Mesendoderm (in vitro differentiated cells): Measurements from ENCODE around the gene NRXN3.
"Not testable (repeated sequence)": the region's sequence is repeated elsewhere in the genome, so short reads cannot be mapped to it uniquely, and the experiment has no call there.

Source experiments
- DNase-seq: peaks from one replicate; pipeline ENCODE4 v3.0.0; 2013
- H2AK5ac ChIP-seq: 2 replicates; pipeline ENCODE4 v1.6.1; 2013; ENCODE audit warnings: low read length, inconsistent platforms
- H2BK120ac ChIP-seq: 2 replicates; pipeline ENCODE4 v1.6.1; 2013; ENCODE audit warnings: low read depth, mild to moderate bottlenecking, low read length, moderate library complexity, mixed read lengths
- H2BK15ac ChIP-seq: replicated peaks from 2 replicates; pipeline ENCODE4 v1.6.1; 2013; ENCODE audit warnings: low read depth, mild to moderate bottlenecking, moderate library complexity
- H2BK5ac ChIP-seq: 2 replicates; pipeline ENCODE4 v1.6.1; 2013; ENCODE audit warnings: low read length, inconsistent platforms
- H3K18ac ChIP-seq: 2 replicates; pipeline ENCODE4 v1.6.1; 2013; ENCODE audit warnings: mild to moderate bottlenecking, low read length, mixed read lengths
- H3K23ac ChIP-seq: one replicate; pipeline ENCODE4 v1.6.1; 2013; ENCODE audit warnings: low read length
- H3K27ac ChIP-seq: 2 replicates; pipeline ENCODE4 v1.5.1; 2013; ENCODE audit warnings: low read depth, mild to moderate bottlenecking, inconsistent platforms, low read length, moderate library complexity
- H3K27me3 ChIP-seq: 2 replicates; pipeline ENCODE4 v1.6.1; 2013; ENCODE audit warnings: low read length, control low read depth, mild to moderate bottlenecking, inconsistent platforms; ENCODE audit not compliant: insufficient read depth, poor library complexity
- H3K36me3 ChIP-seq: 2 replicates; pipeline ENCODE4 v1.6.1; 2013; ENCODE audit warnings: low read length, inconsistent platforms; ENCODE audit not compliant: control insufficient read depth, insufficient read depth
- H3K4ac ChIP-seq: one replicate; pipeline ENCODE4 v1.6.1; 2013; ENCODE audit warnings: low read depth, mild to moderate bottlenecking, low read length, moderate library complexity
- H3K4me1 ChIP-seq: 2 replicates; pipeline ENCODE4 v1.6.1; 2013; ENCODE audit warnings: low read depth, low read length, inconsistent platforms; ENCODE audit not compliant: control insufficient read depth
- H3K4me2 ChIP-seq: 2 replicates; pipeline ENCODE4 v1.6.1; 2013; ENCODE audit warnings: low read length
- H3K4me3 ChIP-seq: 2 replicates; pipeline ENCODE4 v1.5.1; 2013; ENCODE audit warnings: mild to moderate bottlenecking, low read length
- H3K56ac ChIP-seq: one replicate; pipeline ENCODE4 v1.6.1; 2013; ENCODE audit warnings: low read length
- H3K79me1 ChIP-seq: 2 replicates; pipeline ENCODE4 v1.6.1; 2013; ENCODE audit warnings: low read length, inconsistent platforms
- H3K79me2 ChIP-seq: 2 replicates; pipeline ENCODE4 v1.6.1; 2013; ENCODE audit warnings: mild to moderate bottlenecking, low read length; ENCODE audit not compliant: control insufficient read depth, insufficient read depth
- H3K9ac ChIP-seq: 2 replicates; pipeline ENCODE4 v1.6.1; 2013; ENCODE audit warnings: low read length, inconsistent platforms
- H4K5ac ChIP-seq: one replicate; pipeline ENCODE4 v1.6.1; 2013; ENCODE audit warnings: low read length
- H4K8ac ChIP-seq: one replicate; pipeline ENCODE4 v1.6.1; 2013; ENCODE audit warnings: low read depth, mild to moderate bottlenecking, control low read depth, low read length, moderate library complexity
- WGBS: extraction: QIAGEN DNeasy Blood & Tissue Kit; methylation state at CpG from one replicate; pipeline ENCODE4 v1.1.7; 2013; ENCODE audit warnings: low lambda C conversion rate, missing lambda C conversion rate; ENCODE audit not compliant: insufficient coverage; ENCODE audit errors: extremely low coverage; 5-methylcytosine and 5-hydroxymethylcytosine counted together

Gene NRXN3

GRCh38 chr14:78432046-78432445 is 261.9 kb downstream of the NRXN3 start:
- no peak overlapping the region for H2BK120ac ChIP-seq
- no peaks in the 10 kb centered on the region for H3K79me2 ChIP-seq
- no peak overlapping the region for H3K56ac ChIP-seq
- H2BK15ac ChIP-seq: no peak overlapping the region
- no peak overlapping the region for H4K8ac ChIP-seq
- no peaks in the 10 kb centered on the region for H3K27me3 ChIP-seq
- no peak overlapping the region for H3K4ac ChIP-seq
- no peak overlapping the region for H3K9ac ChIP-seq
- H2AK5ac ChIP-seq: no peak overlapping the region
- no peak overlapping the region for H3K27ac ChIP-seq
- no CpG with 5 or more reads among the region's 1 CpG for WGBS
- no peak overlapping the region for H2BK5ac ChIP-seq
- H3K4me2 ChIP-seq: no peak overlapping the region
- no peak for DNase-seq
- no peaks in the 10 kb centered on the region for H3K4me1 ChIP-seq
- no peak overlapping the region for H3K23ac ChIP-seq
- no peaks in the 10 kb centered on the region for H3K79me1 ChIP-seq
- H3K36me3 ChIP-seq: no peaks in the 10 kb centered on the region
- no peak overlapping the region for H4K5ac ChIP-seq
- no peak overlapping the region for H3K18ac ChIP-seq
- no peak overlapping the region for H3K4me3 ChIP-seq

DNA sequence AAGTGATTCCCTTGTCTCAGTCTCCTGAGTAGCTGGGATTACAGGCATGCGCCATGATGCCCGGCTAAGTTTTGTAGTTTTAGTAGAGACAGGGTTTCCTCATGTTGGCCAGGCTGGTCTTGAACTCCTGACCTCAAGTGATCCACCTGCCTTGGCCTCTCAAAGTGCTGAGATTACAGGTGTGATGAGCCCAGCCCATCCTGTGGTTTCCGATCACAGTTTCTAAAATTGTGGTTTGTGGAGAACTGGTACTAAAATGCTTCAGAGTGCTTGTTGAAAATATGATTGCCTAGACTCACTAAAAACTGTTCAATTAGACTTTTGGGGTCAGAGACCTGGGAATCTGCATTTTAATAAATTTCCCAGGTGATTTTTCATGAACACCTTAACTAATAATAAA is 267.3 kb downstream of the NRXN3 start:
- not testable (repeated sequence) for H2BK5ac ChIP-seq

GRCh38 chr14:78440356-78440894 is 270.3 kb downstream of the NRXN3 start:
- no peak overlapping the region for H3K4me3 ChIP-seq
- WGBS: no CpG with 5 or more reads among the region's 7 CpGs
- DNase-seq: no peak

More for the DNA sequence above, 267.3 kb downstream of the NRXN3 start:
- not testable (repeated sequence) for H3K4me1 ChIP-seq, H3K18ac ChIP-seq, H3K79me1 ChIP-seq, H3K4me2 ChIP-seq, H3K56ac ChIP-seq, H3K27ac ChIP-seq, H3K4ac ChIP-seq, DNase-seq, H3K36me3 ChIP-seq, H4K8ac ChIP-seq, H2BK120ac ChIP-seq, H3K23ac ChIP-seq, H3K4me3 ChIP-seq, H3K27me3 ChIP-seq, H2AK5ac ChIP-seq, H4K5ac ChIP-seq, H3K9ac ChIP-seq, H2BK15ac ChIP-seq, H3K79me2 ChIP-seq
- no CpG with 5 or more reads among the region's 3 CpGs for WGBS

DNA sequence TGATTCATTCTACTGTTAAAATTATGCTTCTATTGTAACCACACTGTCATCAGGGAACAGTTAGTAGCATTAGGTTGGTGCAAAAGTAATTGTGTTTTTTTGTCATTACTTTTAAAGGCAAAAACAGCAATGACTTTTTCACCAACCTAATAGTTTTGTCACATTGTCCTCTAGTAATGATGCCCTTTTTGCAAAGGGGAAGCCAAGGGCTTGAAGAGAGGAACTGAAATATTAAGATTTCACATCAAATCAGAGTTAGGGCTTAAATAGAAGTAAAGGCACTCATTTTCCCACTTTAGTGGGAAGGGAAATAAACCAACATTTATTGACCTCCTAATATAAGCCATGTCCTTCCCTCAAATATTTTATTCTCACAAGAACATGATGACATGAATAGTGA is 273.7 kb downstream of the NRXN3 start:
- no peak overlapping the region for H3K18ac ChIP-seq
- no peak overlapping the region for H2BK5ac ChIP-seq
- H3K23ac ChIP-seq: no peak overlapping the region
- DNase-seq: no peak
- no peak overlapping the region for H3K4me2 ChIP-seq
- H3K56ac ChIP-seq: no peak overlapping the region
- no peak overlapping the region for H3K27ac ChIP-seq
- no peak overlapping the region for H2BK15ac ChIP-seq
- no peaks in the 10 kb centered on the region for H3K79me2 ChIP-seq
- H4K5ac ChIP-seq: no peak overlapping the region
- no peak overlapping the region for H3K4ac ChIP-seq
- no peak overlapping the region for H3K4me3 ChIP-seq
- no peaks in the 10 kb centered on the region for H3K36me3 ChIP-seq
- H4K8ac ChIP-seq: no peak overlapping the region
- no peaks in the 10 kb centered on the region for H3K4me1 ChIP-seq
- no peak overlapping the region for H2AK5ac ChIP-seq
- no peak overlapping the region for H3K9ac ChIP-seq
- no peaks in the 10 kb centered on the region for H3K27me3 ChIP-seq
- H3K79me1 ChIP-seq: no peaks in the 10 kb centered on the region
- H2BK120ac ChIP-seq: no peak overlapping the region

More at GRCh38 chr14:78440356-78440894, 270.3 kb downstream of the NRXN3 start:
- no peak overlapping the region for H3K4me2 ChIP-seq
- H3K27me3 ChIP-seq: no peaks in the 10 kb centered on the region
- no peak overlapping the region for H3K9ac ChIP-seq
- H3K56ac ChIP-seq: no peak overlapping the region
- H4K5ac ChIP-seq: no peak overlapping the region
- no peak overlapping the region for H2BK15ac ChIP-seq
- H3K79me1 ChIP-seq: no peaks in the 10 kb centered on the region
- H3K18ac ChIP-seq: no peak overlapping the region
- no peak overlapping the region for H2BK120ac ChIP-seq
- no peaks in the 10 kb centered on the region for H3K36me3 ChIP-seq
- no peak overlapping the region for H3K27ac ChIP-seq
- H4K8ac ChIP-seq: no peak overlapping the region
- H3K4ac ChIP-seq: no peak overlapping the region
- no peaks in the 10 kb centered on the region for H3K4me1 ChIP-seq
- no peak overlapping the region for H3K23ac ChIP-seq
- H2AK5ac ChIP-seq: no peak overlapping the region
- H2BK5ac ChIP-seq: no peak overlapping the region
- no peaks in the 10 kb centered on the region for H3K79me2 ChIP-seq

DNA sequence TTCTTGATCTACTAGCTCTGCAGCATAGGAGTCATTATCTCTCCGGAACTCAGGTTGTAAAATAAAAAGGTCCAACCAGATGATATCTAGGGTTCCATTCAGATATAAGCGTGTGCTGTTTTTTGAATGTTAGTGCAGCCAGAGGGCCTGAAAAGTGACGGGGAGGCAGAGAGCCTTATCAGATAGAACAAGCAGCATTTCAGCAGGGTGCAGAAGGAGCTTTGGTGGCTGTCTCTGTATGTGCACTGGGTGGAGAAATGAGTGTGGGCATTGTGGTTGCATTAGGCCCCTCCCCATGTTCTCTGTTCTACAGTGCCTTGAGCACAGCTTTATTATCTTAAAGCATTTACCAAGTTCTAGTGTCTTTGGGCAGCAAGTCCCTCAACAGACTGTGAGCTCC is 275.1 kb downstream of the NRXN3 start:
- H3K36me3 ChIP-seq: no peaks in the 10 kb centered on the region
- H3K23ac ChIP-seq: no peak overlapping the region
- no peak overlapping the region for H3K4me2 ChIP-seq
- H3K18ac ChIP-seq: no peak overlapping the region
- no peak overlapping the region for H2AK5ac ChIP-seq
- no peaks in the 10 kb centered on the region for H3K79me2 ChIP-seq
- no peak overlapping the region for H3K56ac ChIP-seq
- H3K4me3 ChIP-seq: no peak overlapping the region
- H3K79me1 ChIP-seq: no peaks in the 10 kb centered on the region
- no peak overlapping the region for H4K5ac ChIP-seq
- H3K27ac ChIP-seq: no peak overlapping the region
- no peak overlapping the region for H2BK120ac ChIP-seq
- H2BK15ac ChIP-seq: no peak overlapping the region
- no peak overlapping the region for H3K4ac ChIP-seq
- H3K27me3 ChIP-seq: no peaks in the 10 kb centered on the region
- no CpG with 5 or more reads among the region's 3 CpGs for WGBS
- H3K9ac ChIP-seq: no peak overlapping the region
- no peak overlapping the region for H2BK5ac ChIP-seq
- DNase-seq: no peak
- no peaks in the 10 kb centered on the region for H3K4me1 ChIP-seq
- no peak overlapping the region for H4K8ac ChIP-seq

- Histone ChIP-seq H3K4me3 (no peak overlapping the region), H3K9ac (no peak overlapping the region), H2BK5ac (no peak overlapping the region), H2BK15ac (no peak overlapping the region), H3K4me1 (no peaks in the 10 kb centered on the region), H3K79me1 (no peaks in the 10 kb centered on the region), H4K5ac (no peak overlapping the region), H4K8ac (no peak overlapping the region), H3K4me2 (no peak overlapping the region), H3K36me3 (no peaks in the 10 kb centered on the region), H3K18ac (no peak overlapping the region), H3K23ac (no peak overlapping the region), H3K27ac (no peak overlapping the region), H3K27me3 (no peaks in the 10 kb centered on the region), H3K4ac (no peak overlapping the region), H2AK5ac (no peak overlapping the region), H2BK120ac (no peak overlapping the region), H3K56ac (no peak overlapping the region), H3K79me2 (no peaks in the 10 kb centered on the region)
- peak; percentile 75 for DNase-seq
- WGBS: no CpG with 5 or more reads among the region's 3 CpGs
These were observed 276.6 kb downstream of the NRXN3 start for GRCh38 chr14:78446807-78447206.
